GM23248 (cell line): ENCODE results near the gene CSNK1A1L.

Experiments used
- EZH2 ChIP-seq: fragments of 200-600 bp; sonication (generic); IDR thresholded peaks from 2 replicates; pipeline ENCODE4 v1.6.1; 2018; ENCODE audit warnings: antibody characterized with exemption, mild to moderate bottlenecking; ENCODE audit not compliant: insufficient read depth, poor library complexity, severe bottlenecking
- EZH2phosphoT487 ChIP-seq: fragments of 200-600 bp; sonication (generic); IDR thresholded peaks from 2 replicates; pipeline ENCODE4 v1.6.1; 2018; ENCODE audit warnings: antibody characterized with exemption, moderate library complexity, mild to moderate bottlenecking, low read depth; ENCODE audit not compliant: insufficient read depth

DNA sequence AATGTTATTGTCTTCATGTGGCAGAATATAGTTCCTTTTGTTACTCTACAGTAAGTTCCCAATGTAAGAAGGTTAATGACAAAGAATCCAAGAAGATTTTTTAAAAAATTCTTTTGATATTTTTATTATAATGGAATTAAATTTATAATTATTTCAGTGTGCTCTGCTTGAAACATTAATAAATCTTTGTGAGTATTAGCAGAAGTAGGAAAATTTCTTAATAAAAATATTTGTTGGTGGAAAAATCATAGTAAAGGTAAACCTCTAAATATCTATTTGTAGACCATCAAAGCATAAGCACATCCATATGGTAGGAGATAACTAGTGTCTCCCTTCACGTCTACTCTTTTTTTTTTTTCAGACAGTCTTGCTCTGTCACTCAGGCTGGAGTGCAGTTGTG lies 4.3 kb downstream of the CSNK1A1L start:
- TF ChIP-seq EZH2, result no peak
- TF ChIP-seq EZH2phosphoT487, result no peak
